Coronary artery (tissue), 2 donors: ENCODE measurements around the gene MLYCD.

Experiments
- DNase-seq: peaks from one replicate; pipeline ENCODE4 v3.0.0-alpha.2; 2017; ENCODE audit warnings: low spot score
- H3K27ac ChIP-seq, 2 donors: fragments of 200-600 bp; sonication (generic); one replicate each; pipeline ENCODE4 v1.5.1; 2016 to 2019
- H3K4me3 ChIP-seq: fragments of 200-600 bp; sonication (generic); 2 replicates; pipeline ENCODE4 v1.5.1; 2016; ENCODE audit warnings: mild to moderate bottlenecking, moderate library complexity
- CTCF ChIP-seq: fragments of 200-600 bp; sonication (generic); IDR thresholded peaks from one replicate; pipeline ENCODE4 v1.5.1; 2019; ENCODE audit warnings: antibody characterized with exemption

Gene MLYCD

GRCh38 chr16:83898463-83899271 lies at the start of gene MLYCD:
Gene MLYCD, plus strand, starts transcription at chr16:83899115. Its CDS starts 30 bp downstream, at chr16:83899145.
- DNase-seq = peak; percentile 93
- TF ChIP-seq CTCF = no peak
- Histone ChIP-seq H3K27ac (peak within 1 kb of the TSS; percentile 88 to 99), H3K4me3 (peak within 1 kb of the TSS; percentile 98)

- no peak for TF ChIP-seq CTCF
- DNase-seq = no peak
- no peak overlapping the region for H3K27ac ChIP-seq
Measured at GRCh38 chr16:83849421-83849820, 49.5 kb upstream of the MLYCD start.

GRCh38 chr16:83850947-83851346 lies 48.0 kb upstream of the MLYCD start:
- Histone ChIP-seq H3K27ac (no peak overlapping the region), H3K4me3 (no peak overlapping the region)
- no peak for TF ChIP-seq CTCF
- DNase-seq = no peak

More at GRCh38 chr16:83849421-83849820, 49.5 kb upstream of the MLYCD start:
- H3K4me3 ChIP-seq = no peak overlapping the region

- Histone ChIP-seq H3K27ac (no peak overlapping the region), H3K4me3 (no peak overlapping the region)
- DNase-seq = no peak
- no peak for TF ChIP-seq CTCF
Measured at GRCh38 chr16:83851473-83851872, 47.4 kb upstream of the MLYCD start.

- DNase-seq = no peak
- TF ChIP-seq CTCF = no peak
- Histone ChIP-seq H3K27ac (no peak overlapping the region), H3K4me3 (no peak overlapping the region)
Measured at GRCh38 chr16:83852774-83853173, 46.1 kb upstream of the MLYCD start.

- Histone ChIP-seq H3K27ac (no peak overlapping the region), H3K4me3 (no peak overlapping the region)
- TF ChIP-seq CTCF = no peak
- DNase-seq = no peak
Measured at GRCh38 chr16:83853834-83854233, 45.1 kb upstream of the MLYCD start.

- no peak for TF ChIP-seq CTCF
- no peak for DNase-seq
- no peak overlapping the region for H3K27ac ChIP-seq
- H3K4me3 ChIP-seq = no peak overlapping the region
Measured at GRCh38 chr16:83854420-83854819, 44.5 kb upstream of the MLYCD start.
